Upper lobe of right lung (tissue), 1 donor: ENCODE results near the gene ITGAL. TPM values are rescaled to one million over a fixed set of nuclear protein-coding genes. Genes with fewer than 3 reads are reported as not detected.

Experiments used
- ATAC-seq: fragments of 200-7000 bp; cut with Tn5 transposase; one replicate; pipeline ENCODE4 v1.9.1; 2020; ENCODE audit warnings: mild to moderate bottlenecking, moderate library complexity
- DNase-seq: peaks from one replicate; pipeline ENCODE4 v3.0.0-alpha.2; 2020
- H3K27ac ChIP-seq: fragments of 200-600 bp; one replicate; pipeline ENCODE4 v1.8.0; 2022
- H3K27me3 ChIP-seq: fragments of 200-600 bp; one replicate; pipeline ENCODE4 v1.8.0; 2022; ENCODE audit warnings: mild to moderate bottlenecking
- H3K36me3 ChIP-seq: fragments of 200-600 bp; one replicate; pipeline ENCODE4 v1.8.0; 2022
- H3K4me1 ChIP-seq: fragments of 200-600 bp; one replicate; pipeline ENCODE4 v1.8.0; 2022
- H3K4me3 ChIP-seq: fragments of 200-600 bp; one replicate; pipeline ENCODE4 v1.8.0; 2022; ENCODE audit warnings: mild to moderate bottlenecking
- H3K9me3 ChIP-seq: fragments of 200-600 bp; one replicate; pipeline ENCODE4 v1.8.0; 2022
- intact Hi-C: fragments of 100-400 bp; cut with DNase I; formaldehyde crosslinking; loops from one replicate; pipeline ENCODE4 v1.11.0; 2022
- total RNA-seq: library from RNA; stranded (reverse); fragmentation: NEBNext Ultra II Directional; extraction: Animal tissue kit (Norgen Biotek cat#: 25700); gene quantifications from one replicate; pipeline ENCODE4 v1.2.1, GENCODE V29; 2021
- TF ChIP-seq, protein P1 (sequence below): fragments of 200-600 bp; IDR thresholded peaks from one replicate; pipeline ENCODE4 v1.8.0; 2022; ENCODE audit warnings: antibody characterized with exemption
- donor health status: DM: no; HTN: yes; CAD: no; lungs with severe emphysema.

Gene ITGAL
- total RNA-seq, 1 donor from 2014 or later, result 62.8 TPM

DNA sequence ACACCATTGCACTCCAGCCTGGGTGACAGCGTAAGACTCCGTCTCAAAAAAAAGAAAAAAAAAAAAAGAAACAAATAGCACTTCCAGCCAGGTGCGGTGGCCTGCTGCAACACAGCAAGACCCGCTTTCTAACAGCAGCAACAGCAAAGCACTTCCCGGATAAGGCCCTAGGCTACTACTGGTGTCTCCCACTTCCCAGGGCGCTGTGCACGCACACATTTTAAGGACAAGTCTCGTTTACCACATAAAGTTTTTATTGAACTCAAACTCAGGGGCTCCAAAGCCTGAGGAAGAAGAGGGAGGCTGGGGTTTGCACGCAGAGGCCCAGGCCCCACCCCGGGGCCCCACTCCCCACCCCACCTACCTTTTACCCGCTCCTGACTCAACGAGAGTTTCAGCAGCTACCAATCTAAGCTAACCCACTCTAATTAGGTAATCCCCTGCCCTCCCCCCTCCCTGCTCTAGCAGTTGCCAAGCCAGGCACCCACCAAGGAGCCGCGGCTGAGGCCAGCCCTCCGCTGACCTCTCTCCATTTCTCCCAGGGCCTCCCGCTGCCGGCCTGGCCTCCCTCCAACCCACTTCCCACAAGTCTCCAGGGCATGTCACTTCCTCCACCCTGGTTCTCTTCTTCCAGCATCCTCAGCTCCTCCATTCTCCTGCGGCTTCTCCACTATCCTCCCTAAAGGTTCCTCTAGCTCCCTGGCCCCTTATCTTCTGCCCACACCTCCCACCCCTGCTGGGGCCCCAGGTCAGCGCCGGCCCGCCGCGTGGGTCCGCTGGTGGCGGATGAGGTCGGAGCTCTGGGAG is 51.4 kb downstream of the ITGAL start:
- intact Hi-C loops, result no loop called here
- Histone ChIP-seq H3K27me3 (no peaks in the 10 kb centered on the region), H3K9me3 (no peaks in the 10 kb centered on the region), H3K36me3 (no peaks in the 10 kb centered on the region), H3K4me1 (peaks cover 14% of the 10 kb centered on the region), H3K27ac (no peak overlapping the region), H3K4me3 (no peak overlapping the region)
- no peak for ATAC-seq
- no peak for DNase-seq
- TF ChIP-seq, protein P1, sequence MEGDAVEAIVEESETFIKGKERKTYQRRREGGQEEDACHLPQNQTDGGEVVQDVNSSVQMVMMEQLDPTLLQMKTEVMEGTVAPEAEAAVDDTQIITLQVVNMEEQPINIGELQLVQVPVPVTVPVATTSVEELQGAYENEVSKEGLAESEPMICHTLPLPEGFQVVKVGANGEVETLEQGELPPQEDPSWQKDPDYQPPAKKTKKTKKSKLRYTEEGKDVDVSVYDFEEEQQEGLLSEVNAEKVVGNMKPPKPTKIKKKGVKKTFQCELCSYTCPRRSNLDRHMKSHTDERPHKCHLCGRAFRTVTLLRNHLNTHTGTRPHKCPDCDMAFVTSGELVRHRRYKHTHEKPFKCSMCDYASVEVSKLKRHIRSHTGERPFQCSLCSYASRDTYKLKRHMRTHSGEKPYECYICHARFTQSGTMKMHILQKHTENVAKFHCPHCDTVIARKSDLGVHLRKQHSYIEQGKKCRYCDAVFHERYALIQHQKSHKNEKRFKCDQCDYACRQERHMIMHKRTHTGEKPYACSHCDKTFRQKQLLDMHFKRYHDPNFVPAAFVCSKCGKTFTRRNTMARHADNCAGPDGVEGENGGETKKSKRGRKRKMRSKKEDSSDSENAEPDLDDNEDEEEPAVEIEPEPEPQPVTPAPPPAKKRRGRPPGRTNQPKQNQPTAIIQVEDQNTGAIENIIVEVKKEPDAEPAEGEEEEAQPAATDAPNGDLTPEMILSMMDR, result no peak

DNA sequence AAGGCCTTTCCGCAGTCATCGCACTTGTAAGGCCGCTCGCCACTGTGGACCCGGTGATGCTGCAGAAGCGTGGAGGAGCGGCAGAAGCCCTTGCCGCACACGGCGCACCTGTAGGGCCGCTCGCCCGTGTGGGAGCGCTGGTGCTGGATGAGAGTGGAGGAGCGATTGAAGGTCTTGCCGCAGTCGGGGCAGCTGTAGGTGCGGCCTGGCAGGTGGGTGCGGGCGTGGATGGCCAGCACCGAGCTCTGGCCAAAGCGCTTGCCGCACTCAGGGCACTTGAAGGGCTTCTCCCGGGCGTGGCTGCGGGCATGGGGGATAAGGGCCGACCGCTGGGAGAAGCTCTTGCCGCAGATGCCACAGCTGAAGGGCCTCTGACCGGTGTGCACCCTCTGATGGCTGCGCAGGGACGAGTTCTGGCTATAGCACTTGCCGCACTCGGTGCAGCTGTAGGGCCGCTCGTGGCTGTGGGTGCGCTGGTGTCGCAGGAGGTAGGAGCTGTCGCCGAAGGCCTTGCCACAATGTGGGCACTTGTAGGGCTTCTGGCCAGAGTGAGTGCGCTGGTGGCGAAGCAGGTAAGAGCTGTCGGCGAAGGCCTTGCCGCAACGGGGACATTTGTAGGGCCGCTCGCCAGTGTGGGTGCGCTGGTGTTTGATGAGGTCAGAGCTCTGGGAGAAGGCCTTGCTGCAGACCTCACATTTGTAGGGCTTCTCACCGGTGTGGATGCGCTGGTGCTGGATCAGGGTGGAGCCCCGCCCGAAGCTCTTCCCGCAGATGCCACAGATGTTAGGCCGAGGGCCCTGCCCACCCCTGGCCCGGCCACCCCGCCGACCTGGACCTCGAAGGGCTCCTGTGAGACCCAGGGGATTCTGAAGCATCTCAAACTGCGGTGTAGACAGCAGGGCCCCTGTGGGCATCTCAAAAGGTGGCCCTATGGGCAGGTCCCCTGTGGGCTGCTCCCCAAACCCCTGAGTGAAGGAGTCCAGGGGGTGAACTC is 52.3 kb downstream of the ITGAL start:
- no peak overlapping the region for H3K4me3 ChIP-seq
- intact Hi-C loops, result no loop called here
- peaks cover 14% of the 10 kb centered on the region for H3K4me1 ChIP-seq
- TF ChIP-seq, protein P1, result no peak
- DNase-seq (peak; percentile 62), ATAC-seq (no peak)
- H3K27ac ChIP-seq, result no peak overlapping the region
- no peaks in the 10 kb centered on the region for H3K27me3 ChIP-seq
- H3K36me3 ChIP-seq, result no peaks in the 10 kb centered on the region
- no peaks in the 10 kb centered on the region for H3K9me3 ChIP-seq

DNA sequence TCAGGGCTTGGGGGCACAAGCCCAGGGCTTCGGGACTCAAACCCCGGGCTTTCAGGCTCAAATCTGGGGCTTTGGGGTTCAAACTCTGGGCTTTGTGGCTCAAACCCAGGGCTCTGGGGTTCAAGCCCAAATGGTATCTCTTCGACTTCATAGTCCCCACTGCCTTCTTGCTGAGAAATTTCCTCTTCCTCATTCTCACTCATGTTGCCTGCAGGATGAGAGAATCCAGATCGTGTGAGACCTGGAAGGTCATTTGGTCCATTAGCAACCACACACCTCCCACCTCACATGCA is 53.2 kb downstream of the ITGAL start:
- Histone ChIP-seq H3K4me3 (peak overlapping the region; percentile 88), H3K36me3 (peaks cover 1% of the 10 kb centered on the region), H3K9me3 (no peaks in the 10 kb centered on the region), H3K27me3 (no peaks in the 10 kb centered on the region), H3K4me1 (peaks cover 20% of the 10 kb centered on the region), H3K27ac (peak overlapping the region; percentile 99)
- TF ChIP-seq, protein P1, result no peak
- intact Hi-C loops, result no loop called here
- DNase-seq, result no peak
- ATAC-seq, result no peak

DNA sequence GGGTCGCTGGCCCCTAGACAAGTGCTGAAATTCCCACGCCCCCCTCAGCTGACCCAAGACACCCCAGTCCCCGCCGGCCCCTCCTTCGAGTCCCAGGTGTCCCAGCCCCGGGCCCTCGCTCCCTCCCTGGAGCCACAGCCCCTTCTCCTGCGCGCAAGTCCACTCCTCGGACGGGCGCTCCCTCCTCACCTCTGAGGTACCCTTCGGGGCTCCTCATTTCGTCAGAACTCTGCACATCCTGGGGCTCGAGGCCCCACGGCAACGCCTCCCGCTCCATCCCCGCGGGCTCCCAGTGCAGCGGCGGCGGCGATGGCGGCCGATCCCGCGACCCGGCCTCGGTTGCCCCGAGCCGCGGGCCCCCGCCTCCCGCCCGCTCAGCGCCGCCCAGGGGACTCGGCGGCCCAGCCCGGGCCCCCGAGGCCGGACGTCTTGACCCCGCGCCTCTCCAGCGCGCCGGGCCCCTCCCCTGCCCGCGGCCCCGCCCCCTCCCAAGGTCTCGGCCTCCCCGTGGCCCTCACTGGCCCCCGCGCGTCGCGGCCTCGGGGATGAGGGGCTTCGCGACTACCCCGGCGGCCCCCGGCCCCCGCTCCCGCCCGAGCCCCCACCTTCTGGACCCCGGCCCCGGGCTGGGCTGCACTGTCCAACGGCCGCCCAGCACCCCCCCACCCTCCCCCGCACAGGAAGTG is 53.7 kb downstream of the ITGAL start, which contains the start of gene ZNF768:
ZNF768 (minus strand) TSS at position 430 of the 686 bp plus-strand sequence; CDS start at position 277, 153 bp downstream.
- Histone ChIP-seq H3K27me3 (no peaks in the 10 kb centered on the region), H3K4me3 (peak within 1 kb of the TSS; percentile 88), H3K4me1 (peaks cover 22% of the 10 kb centered on the region), H3K27ac (peak within 1 kb of the TSS; percentile 99), H3K9me3 (no peaks in the 10 kb centered on the region), H3K36me3 (peaks cover 6% of the 10 kb centered on the region)
- ATAC-seq (peak; percentile 55), DNase-seq (peak; percentile 79)
- intact Hi-C loops, result no loop called here
- TF ChIP-seq, protein P1, result no peak

DNA sequence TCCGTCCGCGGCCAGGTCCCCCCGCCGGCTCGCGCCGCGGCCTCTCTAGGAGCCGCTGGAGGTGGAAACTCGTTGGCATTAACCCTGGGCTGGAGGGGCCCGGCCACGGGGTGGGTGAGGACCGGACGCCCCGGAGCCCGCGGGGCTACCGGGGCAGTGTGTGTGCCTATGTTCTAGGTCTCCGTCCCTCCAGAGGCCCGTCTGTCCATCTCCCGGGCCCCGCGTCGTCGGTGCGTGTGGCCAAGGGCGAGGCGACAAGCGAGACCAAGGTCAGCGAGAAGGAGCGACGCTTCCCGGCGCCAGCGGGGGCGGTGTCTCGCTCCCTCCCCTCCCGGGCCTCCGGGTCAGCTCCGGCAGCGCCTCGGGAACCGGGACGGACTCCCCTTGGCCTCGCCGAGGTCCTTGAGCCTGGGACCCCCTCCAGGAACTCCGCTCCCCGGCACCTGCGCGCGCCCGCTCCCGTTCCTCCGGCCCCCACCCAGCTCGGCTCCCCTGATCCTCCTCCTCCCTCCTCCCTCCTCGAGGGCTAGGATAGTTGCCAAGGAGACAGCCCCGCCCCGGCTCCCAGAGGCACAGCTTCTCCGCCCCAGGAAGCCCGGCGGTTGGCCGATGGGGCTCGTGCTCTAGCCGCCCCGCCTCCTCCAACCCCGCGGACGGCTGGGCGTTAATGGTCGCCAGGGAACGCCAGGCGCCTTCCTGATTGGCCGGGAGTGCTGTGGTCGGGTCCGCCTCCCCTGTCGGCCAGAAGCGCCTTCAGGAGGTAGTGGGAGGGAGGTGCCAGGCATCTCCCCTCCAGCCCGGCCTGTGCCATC is 54.5 kb downstream of the ITGAL start:
- DNase-seq, result peak; percentile 99
- Histone ChIP-seq H3K9me3 (no peaks in the 10 kb centered on the region), H3K27me3 (no peaks in the 10 kb centered on the region), H3K36me3 (peaks cover 11% of the 10 kb centered on the region), H3K27ac (peak overlapping the region; percentile 99), H3K4me1 (peaks cover 22% of the 10 kb centered on the region), H3K4me3 (peak overlapping the region; percentile 88)
- intact Hi-C loops, result no loop called here
- TF ChIP-seq, protein P1, result peak; percentile 35
- ATAC-seq, result peak; percentile 95
